OCI-LY7 (cell line): ENCODE results near the gene RHOG.

Experiments used
- CTCF ChIP-seq: fragments of 200-600 bp; sonication (generic); conservative IDR thresholded peaks from 2 replicates; pipeline ENCODE4 v1.5.1; 2014; ENCODE audit warnings: mild to moderate bottlenecking, antibody characterized with exemption, low read length, moderate library complexity, mixed read lengths
- EZH2phosphoT487 ChIP-seq: fragments of 200-600 bp; sonication (generic); IDR thresholded peaks from 2 replicates; pipeline ENCODE4 v1.6.1; 2018; ENCODE audit warnings: low read depth, borderline replicate concordance, mild to moderate bottlenecking, mixed run types, antibody characterized with exemption, low read length, moderate library complexity, mixed read lengths

GRCh38 chr11:3861683-3862082, 20.9 kb upstream of the RHOG start:
- TF ChIP-seq CTCF (no peak), EZH2phosphoT487 (no peak)
